Activated CD4-positive, alpha-beta T cell treated with anti-CD3 and anti-CD28 coated beads for 1 hour (primary cell): ENCODE results near the gene PHF19.

ENCODE experiments used
- DNase-seq: peaks from one replicate; pipeline ENCODE4 v3.0.0-alpha.2; 2020

PHF19 gene

DNA sequence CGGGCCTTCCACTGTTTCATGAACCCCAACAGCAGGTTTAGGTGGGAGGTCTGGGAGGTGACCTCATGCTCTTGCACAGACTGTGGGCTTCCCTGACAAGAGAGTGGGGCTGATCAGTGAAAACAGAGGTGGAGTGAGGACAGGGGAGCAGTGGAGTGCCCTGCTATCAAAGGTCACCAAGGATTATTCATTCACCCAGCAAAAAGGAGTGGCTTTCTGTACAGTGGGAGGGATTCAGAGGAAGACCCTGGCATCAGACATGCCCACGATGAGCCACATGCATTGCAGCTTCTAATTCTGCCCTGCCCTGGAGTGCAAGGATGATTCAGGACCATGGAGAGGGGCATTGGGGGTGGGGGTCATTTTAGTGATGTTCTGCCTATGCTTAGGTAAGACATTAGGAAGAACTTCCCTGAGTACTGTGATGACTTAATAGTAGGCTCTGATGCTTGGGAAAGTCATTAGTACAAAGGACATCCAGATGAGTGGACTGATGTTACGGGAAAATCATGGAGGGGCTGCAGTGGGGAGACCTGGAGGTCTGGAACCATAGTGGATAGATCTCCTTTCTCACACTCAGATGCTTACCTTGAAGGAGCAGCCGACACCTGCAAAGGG, 36.8 kb upstream of the PHF19 start:
- peak; percentile 29 for DNase-seq

DNA sequence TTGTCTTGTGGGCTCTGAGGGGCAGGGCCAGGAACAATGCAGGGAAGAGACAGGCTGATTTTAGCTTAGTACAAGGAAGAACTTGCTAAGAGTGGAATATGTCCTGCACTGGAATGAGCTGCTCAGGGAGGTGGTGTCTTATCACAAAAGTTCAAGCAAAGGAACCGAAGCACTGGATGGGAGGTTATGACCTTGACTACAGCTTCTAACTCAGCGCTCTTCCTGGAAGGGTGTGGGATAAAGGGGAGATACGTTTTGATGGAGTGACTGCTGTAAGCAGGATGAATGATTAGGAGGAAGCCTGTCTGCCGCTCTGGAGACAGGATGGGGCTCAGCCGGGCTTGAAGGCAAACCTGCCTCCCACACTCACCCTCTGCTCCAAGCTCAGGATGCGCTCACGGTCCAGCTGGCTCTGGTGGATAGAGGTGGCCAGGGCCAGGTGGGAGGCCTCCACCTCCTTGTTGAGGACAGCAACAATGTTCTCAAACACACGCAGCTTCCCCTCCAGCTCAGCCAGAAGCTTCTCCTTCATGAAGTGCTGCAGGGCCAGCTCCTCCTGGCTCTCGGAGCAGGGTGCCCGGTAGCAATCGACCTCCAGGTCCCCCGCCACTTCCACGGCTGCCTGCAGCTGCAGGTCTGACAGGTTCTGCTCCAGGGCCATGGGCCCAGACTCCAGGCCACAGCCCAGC, 36.1 kb upstream of the PHF19 start:
- peak; percentile 29 for DNase-seq

DNA sequence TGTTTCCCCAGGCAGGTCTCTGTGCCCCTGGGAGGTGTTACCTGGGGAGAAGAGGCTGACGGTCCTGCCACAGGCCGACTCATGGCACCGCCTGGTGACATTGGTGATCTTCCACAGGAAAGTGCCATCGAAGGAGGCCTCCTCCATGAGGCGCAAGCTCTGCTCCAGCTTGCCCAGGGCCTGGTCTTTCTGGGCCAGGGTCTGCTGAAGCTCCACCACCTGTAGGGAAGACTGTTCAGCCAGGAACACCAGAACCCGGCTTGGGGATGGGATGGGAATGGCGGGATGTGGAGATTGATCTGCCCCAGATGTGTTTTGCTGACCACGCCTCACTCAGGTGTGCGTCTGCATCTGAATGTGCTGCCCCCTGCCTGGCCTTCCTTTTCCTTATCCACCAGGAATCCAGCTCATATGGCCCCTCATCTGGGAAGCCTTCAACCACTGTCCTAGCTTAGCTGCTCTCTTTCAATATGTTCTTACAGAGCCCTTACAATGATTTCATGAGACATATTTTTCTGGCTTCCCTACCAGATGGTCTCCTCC, 34.4 kb upstream of the PHF19 start:
- no peak for DNase-seq

DNA sequence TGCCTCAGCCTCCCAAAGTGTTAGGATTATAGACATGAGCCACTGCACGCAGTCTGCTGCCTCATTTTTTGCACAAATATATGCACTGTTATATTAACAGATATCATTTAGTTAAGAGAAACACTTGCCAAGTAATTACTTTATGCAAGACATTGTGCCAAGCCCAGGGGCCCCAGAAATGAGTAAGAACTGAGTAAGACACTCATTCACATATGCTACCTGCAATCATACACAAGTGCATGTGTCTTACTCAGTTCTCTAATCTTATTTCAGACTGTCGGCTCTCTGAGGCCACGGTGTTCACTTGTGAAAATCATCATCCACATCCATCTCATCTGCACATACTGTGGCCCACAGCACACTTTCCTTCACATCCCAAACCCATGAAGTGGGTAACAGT, 33.7 kb upstream of the PHF19 start:
- DNase-seq = no peak

DNA sequence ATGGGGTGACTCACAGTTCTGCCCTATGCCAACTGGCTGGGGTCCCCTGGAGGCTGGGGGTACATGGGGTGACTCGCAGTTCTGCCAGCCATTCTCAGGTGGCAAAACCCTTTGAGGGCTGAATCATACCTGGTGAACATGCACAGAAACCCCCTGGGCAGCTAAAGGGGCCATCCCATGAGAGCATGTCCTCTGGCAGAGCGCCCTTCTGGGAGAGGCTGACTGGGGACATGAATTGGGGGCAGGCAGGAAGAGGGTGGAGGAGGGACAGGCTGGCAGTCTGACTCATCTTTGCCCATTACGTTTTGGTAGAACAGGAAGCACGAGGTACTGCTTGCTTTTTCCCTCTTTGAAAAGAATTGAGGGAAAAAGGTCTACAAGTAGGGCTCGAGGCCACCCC, 32.9 kb upstream of the PHF19 start:
- DNase-seq = peak; percentile 63

DNA sequence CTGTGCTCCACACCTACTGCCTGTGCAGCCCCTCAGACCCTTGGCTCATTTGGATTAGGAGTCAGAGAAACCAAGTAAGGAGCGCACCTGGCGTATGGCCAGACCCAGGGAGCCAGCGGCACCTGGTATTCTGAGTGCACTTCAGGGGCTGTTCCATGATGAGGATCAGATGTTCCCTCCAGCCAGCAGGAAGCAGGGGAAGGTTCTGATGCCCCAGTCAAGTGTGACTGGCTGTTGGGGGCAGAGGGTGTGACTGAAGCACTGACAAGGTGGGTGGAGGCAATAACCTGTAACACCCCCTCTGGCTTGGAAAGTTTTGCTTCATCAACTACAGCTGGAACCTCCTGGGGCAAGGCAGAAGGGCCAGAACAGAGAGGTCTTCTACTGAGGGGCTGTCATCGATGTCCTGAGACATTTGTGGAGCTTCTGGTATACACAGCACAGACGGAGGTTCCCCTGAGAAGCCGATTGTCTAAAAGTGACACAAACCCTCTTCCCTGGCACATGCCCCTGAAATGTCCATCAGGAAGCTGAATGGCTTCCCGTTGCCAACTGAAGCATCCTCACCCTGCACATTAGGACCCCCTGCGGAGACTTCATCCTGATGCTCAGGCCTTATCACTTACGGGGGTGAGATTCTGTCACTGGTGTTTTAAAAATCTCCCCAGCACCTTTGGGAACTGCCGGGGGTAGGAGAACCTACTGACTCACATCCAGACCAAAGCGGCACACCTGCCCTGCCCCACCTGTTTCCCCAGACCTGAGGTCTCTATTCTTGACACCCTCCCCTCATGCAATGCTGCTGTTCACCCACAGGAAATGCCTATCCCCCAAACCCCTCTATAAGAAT, 28.6 kb upstream of the PHF19 start:
- no peak for DNase-seq

DNA sequence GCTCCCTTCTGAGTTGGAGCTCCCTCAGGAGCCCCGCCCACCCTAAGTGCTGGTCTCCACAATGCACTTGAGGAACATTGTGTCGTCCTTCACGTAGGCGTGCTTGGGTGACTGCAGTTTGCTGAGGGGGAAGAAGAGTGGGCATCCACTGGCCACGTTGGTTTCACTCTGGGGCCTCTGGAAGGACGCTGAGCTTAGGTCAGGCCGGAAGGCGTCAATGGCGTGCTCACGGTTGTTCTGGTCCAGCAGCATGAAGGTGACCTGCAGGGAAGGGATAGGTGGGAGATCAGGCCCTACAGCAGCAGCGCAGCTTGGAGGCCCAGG, 28.0 kb upstream of the PHF19 start:
- DNase-seq = no peak

DNA sequence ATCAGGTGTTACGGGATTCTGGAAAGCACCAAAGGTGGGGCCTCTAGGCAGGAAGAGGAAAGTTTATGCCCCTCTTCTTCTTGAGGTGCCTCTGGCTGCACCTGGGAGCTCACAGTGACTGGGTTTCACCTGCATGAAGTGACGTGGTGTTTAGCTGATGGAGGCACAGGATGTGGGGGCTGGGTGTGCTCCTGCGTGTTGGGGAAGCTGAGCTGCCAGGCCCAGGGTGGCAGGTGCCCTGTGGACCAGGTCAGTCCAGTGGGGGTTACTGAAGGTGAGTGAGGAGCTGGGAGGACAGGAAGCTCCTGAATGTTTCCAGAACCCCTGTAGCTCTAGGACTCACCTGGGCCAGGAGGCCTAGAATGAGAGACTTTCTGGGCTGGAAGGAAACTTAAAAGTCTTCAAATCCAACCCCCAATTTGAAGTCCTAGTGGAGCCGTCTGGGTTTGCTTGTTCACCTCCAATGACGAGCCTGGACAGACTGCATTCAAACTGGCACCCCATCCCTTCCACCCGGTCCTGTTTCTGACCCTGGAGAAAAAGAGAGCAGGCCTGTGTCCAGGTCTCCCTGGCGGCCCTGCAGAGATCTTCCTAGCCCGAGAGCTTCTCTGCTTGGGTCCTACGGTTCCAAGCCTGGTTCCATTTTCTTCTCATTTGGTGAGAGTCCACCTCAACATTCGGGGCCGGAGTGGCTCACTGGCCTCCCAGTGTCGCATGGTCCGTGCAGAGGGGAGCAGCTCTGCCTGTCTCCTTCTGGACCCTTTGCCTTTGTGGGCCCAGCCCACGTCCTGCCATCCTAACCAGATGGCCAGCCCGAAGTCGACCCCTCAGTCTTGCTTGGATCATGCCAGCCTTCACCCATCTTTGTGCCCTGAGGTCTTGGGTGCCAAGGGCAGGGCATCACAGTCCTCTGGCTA, 27.3 kb upstream of the PHF19 start:
- peak; percentile 56 for DNase-seq

DNA sequence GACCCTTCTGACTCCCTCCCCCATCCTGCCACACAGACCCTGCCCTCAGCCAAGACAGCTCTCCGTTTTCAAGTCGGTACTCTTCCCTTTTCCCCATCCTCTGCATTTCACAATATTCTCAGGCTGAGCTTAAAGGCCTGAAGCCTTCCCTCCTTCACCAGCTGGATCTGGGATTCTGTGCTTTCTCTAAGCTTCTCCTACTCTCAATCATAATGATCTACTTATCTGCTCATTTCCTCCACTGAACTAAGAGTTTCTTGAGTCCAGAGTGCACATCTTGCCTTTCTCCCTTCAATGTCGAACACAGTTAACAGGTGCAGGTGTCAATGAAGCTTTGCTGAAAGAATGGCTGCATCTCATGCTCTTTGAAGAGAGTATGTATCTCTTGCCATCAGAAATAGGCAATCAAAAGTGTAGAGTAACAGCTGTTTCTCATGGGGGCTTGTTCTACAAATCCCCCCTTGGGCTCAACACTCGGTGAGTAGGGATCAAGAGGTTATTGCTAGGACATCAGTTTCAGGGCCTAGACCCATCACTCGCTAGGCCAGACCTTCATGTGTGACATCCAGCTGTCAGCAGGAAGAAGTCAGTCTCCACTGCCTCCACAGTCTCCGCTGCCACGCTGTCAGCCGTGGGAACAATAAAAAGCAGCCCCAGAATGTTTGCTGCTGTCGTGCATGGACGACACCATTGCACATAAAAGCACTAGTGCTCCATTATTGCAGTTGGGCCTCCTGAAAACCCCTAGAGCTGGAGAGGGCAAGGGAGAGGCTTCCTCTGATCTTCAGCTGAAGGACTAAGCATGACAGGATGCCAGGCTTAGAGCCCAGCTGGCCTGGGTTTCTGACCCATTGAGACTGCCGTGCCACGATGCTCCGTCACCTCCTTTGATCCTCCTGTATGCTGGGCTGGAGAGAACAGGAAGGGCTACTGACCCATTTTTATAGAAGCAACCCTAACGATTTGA, 25.9 kb upstream of the PHF19 start:
- no peak for DNase-seq

DNA sequence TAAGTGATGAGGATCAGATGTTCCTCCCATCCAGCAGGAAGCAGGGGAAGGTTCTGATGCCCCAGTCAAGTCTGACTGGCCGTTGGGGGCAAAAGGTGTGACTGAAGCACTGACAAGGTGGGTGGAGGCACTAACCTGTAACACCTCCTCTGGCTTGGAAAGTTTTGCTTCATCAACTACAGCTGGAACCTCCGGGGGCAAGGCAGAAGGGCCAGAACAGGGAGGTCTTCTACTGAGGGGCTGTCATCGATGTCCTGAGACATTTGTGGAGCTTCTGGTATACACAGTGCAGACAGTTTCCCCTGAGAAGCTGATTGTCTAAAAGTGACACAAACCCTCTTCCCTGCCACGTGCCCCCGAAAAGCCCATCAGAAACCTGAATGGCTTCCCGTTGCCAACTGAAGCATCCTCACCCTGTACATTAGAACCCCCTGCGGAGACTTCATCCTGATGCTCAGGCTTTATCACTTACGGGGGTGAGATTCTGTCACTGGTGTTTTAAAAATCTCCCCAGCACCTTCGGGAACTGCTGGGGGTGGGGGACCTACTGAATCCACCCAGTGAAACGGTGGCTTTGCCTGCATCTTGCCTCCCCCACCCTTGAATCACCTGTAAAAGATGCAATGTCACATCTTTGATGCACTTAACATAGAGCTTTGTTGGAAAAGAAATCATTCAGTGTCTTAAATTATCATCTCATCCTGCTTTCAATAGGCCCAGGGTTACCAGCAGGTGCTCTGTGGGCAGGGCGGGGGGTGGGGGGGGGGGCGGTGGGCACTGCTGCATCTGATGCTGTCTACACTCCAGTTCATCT, 25.0 kb upstream of the PHF19 start:
- DNase-seq = no peak

DNA sequence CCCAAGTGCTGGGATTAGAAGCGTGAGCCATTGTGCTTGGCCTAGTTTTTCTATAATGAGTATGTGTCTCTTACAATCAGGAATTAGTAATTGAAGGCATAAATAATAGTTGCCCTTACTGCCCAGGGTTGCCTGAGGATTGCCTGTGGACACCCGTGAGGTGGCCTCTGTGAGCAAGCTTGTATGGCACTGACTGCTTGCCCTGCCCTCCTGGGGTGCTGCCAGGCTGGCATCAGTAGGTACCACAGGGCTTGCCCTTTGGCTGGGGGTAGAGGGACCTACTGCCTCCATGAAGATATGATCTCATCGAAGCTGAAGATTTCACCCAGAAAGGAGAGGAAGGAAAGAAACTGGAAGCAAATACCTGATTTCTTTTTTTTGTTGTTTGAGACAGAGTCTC, 23.8 kb upstream of the PHF19 start:
- DNase-seq = no peak

DNA sequence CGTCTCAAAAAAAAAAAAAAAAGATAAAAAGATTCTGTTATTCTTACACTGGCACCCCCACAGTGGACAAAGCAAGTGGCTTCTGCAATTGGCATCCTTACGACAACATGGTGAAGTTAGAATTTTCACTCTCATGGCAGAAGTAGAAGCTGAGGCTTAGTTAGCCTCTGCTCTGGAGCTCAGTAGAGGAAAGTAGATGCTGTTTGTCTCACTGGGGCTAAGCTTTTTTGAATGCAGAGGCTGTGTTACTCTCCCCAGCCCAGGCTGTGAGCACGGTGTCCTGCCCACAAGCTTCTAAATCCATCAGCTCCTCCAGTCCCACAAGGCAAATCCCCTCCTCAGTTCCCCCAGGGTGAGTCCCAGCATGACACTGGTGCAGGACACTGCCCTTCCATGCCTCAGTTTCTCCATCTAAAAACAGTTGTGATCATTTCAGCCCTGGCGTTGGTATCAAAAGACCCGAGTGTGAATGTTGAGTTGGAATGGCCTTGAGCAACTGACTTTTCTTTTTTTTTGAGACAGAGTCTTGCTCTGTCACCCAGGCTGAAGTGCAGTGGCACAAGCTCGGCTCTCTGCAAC, 22.6 kb upstream of the PHF19 start:
- DNase-seq = no peak

DNA sequence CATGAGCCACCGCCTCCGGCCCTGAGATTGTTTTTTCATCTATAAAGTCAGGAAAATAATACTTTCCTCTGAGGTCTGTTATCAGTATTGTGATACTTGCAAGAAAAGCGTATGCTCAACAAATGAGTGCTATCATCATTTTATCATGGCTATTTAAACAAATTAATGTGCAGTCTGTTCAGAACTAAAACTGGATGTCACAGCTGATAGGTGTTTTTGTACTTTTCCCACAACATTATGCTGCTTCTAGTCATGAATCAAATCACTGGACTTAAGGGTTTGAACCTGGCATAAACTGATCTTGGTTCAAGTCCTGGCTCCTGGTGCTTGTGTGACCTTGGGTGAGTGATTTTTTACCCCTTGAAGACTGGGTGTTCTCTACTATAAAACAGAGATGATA, 21.4 kb upstream of the PHF19 start:
- DNase-seq = no peak

DNA sequence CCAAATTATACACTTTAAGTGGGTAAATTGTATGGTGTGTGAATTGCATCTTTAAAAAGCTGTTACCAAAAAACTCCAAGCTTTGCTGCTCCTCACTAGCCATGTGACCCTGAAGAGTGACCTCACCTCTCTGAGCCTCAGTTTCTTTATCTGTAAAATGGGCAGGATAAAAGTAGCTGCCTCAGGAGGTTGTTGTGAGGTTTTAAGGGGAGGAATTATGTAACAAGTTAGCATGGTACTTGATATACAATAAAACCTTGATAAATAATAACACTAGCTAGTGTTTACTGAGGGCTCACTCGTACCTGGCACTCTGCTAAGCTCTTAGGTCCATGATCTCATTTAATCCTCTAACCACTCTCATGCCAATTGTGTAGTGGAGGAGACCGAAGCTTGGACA, 19.0 kb upstream of the PHF19 start:
- DNase-seq = no peak

DNA sequence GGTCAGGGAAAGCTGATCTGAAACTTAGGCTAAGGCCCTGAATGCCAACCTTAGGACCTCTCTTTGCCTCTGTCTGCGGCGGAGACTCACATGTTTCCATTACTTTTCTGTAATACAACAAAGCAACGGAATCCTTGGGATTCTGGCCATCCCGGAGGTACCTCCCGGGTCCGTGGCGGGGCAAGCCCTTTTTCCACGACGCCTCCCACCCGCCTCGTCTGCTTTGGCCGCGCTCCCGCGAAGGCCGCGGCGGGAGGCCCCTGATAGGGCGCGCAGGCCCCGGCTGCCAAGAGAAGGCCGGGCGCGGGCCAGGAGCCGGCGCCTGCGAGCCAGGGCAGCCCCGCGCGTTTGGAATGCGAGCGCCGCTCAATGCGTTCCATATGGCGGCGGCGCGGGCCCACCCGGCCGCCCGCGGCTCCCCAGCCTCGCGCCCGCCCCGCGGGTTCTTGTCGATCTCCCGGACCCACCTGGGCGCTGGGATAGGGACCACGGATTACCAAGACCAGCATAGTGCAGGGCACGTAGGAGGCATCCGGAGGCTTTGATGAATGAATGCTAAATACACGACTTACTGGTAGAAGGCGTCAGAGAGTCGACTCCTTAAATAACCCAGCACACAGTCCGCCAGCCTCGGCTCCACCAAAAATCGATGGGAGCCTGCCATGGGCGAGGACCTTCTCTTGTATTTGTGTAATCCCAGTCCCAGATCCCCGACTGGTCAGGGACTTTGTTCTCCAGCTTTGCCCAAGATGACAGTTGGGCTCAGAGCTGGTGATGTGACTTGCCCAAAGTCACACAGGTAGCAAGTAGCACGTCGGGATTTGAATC, 17.5 kb upstream of the PHF19 start:
- DNase-seq = no peak

DNA sequence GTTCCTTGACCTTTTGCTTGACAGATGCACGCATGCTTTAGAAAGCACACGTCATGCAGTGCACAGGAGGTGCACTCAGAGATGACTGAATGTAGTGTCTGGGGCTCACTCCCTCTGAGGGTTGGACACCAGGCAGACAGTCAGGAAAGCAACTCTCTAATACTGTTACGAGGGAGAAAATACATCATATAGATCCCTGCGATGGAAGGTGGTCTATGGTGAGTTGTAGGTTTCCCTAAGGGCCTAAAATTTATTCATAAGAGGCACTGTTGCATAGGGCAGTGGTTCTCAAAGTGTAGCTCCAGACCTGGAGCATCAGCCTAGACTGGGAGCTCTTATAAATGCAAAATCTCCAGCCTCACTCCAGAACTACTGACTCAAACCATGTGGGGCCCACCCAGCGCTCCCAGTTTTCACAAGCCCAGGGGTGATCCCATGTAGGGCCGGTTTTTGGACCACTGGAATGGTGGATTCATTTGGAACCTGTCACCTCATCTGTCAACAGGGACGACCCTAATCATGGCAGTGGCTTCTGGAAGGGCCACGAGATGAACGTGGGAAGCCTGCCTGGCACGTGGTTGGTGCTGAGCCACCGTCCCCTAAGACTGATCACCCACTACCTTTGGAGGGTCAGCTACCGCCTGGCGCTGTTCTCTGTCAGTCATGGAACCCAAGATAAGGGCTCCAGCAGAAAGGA, 16.8 kb upstream of the PHF19 start:
- DNase-seq = no peak

DNA sequence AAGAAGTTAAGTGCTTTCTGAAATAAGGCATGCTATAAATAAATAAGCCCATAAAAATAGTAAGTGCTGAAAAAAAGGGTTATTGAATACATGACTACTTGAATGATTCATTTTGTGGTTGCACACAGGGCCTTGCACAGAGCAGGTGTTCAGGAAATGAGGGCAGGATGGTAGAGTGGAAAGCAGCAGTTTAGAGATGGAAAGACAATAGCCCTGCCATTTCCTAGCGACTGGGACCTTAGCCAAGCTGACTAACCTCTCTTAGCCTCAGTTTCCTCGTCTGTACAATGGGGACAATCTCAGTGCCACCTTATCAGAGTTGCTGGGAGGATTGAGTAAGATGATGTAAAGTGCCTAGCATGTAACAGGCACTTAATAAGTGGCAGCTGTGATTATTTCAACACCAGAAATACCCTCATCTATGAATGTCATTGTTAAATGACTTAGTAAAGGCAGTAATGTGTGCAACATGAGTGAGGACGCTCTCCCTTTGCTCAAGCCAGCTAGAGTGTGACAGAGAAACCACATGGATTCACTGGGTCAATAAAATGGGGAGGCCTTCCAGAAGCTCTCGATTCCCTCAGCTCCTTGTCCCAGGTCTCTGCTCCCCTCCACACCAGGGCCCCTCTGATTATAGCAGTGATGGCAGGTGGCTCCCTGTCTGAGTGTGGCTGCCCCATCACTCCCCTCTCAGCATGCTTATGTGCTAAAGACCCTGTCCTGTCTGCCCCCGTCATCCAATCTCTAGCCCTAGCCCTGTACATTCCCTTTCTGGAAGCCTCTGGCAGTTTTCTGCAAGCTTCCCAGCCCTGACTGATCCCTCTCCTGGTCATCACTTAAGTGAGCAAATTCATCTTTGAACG, 16.0 kb upstream of the PHF19 start:
- DNase-seq = no peak
